Measurements from ENCODE around the gene PDS5A.

The PDS5A gene

DNA sequence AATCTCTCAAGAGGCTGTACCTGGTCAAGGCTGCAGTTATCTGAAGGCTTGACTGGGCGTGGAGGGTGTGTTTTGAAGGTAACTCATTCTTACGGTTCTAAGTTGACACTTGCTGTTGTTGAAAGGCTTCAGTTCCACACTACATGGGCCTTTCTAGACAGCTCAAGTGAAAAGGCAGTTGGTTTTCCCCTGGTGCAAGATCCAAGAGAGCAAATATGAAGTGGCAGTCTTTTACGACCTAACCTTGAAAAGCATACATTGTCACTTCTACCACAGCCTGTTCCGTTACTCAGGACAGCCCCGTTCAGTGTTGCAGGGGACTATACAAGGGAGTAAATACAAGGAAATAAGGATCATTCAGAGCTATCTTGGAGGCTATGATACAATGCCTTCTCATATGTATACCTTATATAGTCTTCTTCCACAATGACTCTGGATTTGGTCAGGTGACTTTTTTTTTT is 46.2 kb downstream of the PDS5A start:
- no peak for DNase-seq (ENCODE audit: low spot score)
- TF ChIP-seq CTCF (conservative IDR thresholded peaks at IDR 0.05; ENCODE audit: low read depth), result no peak
- ChIA-PET CTCF (interaction anchor here (0.6 kb wide), 1 partner anchor 153 kb away, joined by 4 read pairs; no protein-coding TSS in a partner anchor), POLR2A (ENCODE audit: low non-redundant PET) (no interaction called here)
- no peak overlapping the region for H3K27ac ChIP-seq

DNA sequence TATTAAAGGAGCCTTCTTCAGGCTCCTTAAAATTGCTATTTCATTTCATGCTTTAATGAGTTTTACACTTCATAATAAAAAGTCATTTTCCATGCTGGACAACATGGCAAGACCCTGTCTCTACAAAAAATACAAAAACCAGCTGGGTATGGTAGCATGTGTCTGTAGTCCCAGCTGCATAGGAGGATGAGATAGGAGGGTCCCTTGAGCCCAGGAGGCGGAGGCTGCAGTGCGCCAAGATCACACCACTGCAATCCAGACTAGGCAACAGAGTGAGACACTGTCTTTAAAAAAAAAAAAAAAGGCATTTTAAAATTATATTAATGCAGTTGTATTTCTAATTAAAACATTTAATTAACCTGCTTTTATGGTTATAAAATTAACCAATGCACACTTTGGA is 49.2 kb downstream of the PDS5A start:
- no peak for TF ChIP-seq CTCF (conservative IDR thresholded peaks at IDR 0.05; ENCODE audit: low read depth)
- no peak overlapping the region for H3K27ac ChIP-seq
- no peak for DNase-seq (ENCODE audit: low spot score)
- ChIA-PET POLR2A (ENCODE audit: low non-redundant PET) (no interaction called here), CTCF (no interaction called here)

DNA sequence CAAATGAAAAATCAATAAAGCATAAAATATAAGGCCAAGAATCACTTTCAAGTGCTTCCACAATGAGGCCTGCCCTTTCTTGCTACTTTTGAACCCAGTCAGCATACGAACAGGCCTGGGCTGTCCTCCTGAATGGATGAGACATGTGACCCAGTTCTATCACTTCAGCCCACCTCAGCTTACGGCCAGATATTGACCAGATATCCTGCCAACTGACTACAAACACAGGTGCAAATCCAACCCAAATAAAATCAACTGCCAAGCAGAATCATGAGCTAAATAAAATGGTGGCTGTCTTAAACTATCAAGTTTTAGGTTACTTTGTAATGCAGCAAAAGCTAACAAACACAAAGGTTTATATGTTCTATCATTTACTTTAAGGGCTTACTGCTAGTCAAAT is 53.7 kb downstream of the PDS5A start:
- POLR2A ChIA-PET (ENCODE audit: low non-redundant PET), result no interaction called here
- no peak for DNase-seq (ENCODE audit: low spot score)
- CTCF ChIA-PET, result interaction anchor here (0.5 to 0.6 kb wide), 2 partner anchors 9 to 32 kb away, joined by 3 read pairs; no protein-coding TSS in a partner anchor
- TF ChIP-seq CTCF (conservative IDR thresholded peaks at IDR 0.05; ENCODE audit: low read depth), result no peak
- no peak overlapping the region for H3K27ac ChIP-seq

- no peak overlapping the region for H3K27ac ChIP-seq
- no peak for DNase-seq (ENCODE audit: low spot score)
- ChIA-PET CTCF (interaction anchor here (0.5 kb wide), 1 partner anchor 39 kb away, joined by 3 read pairs; no protein-coding TSS in a partner anchor), POLR2A (ENCODE audit: low non-redundant PET) (no interaction called here)
- TF ChIP-seq CTCF (conservative IDR thresholded peaks at IDR 0.05; ENCODE audit: low read depth), result no peak
These were observed 55.3 kb downstream of the PDS5A start for GRCh38 chr4:39922399-39922798.

- CTCF ChIA-PET, result no interaction called here
- no peak for DNase-seq (ENCODE audit: low spot score)
- no peak overlapping the region for H3K27ac ChIP-seq
- POLR2A ChIA-PET (ENCODE audit: low non-redundant PET), result no interaction called here
- no peak for TF ChIP-seq CTCF (conservative IDR thresholded peaks at IDR 0.05; ENCODE audit: low read depth)
These were observed 64.2 kb downstream of the PDS5A start for GRCh38 chr4:39913471-39913870.

DNA sequence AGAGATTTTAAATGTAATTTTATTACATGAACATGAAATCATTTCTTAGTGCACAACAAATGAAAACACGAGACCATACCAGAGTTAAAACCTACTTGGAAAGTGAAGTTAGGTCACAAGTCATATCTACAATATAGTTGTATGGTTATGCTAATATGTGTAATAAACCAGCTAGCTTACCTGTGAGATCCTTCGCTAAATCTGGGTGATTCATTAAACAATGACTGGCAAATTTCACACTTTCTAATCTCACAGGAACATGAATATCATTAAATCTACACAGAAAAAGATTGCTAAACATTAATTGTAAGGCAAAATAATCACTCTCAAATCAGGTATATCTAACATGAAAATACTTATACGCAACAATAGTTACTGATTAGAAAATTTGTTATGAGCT is 67.6 kb downstream of the PDS5A start:
- ChIA-PET CTCF (no interaction called here), POLR2A (ENCODE audit: low non-redundant PET) (interaction anchor here (0.5 to 0.6 kb wide), 2 partner anchors 25 to 36 kb away, joined by 5 to 7 read pairs; no protein-coding TSS in a partner anchor)
- no peak for TF ChIP-seq CTCF (conservative IDR thresholded peaks at IDR 0.05; ENCODE audit: low read depth)
- H3K27ac ChIP-seq, result no peak overlapping the region
- no peak for DNase-seq (ENCODE audit: low spot score)

Data from RWPE1 (cell line).